ENCODE data around the gene MAGED4B. TPM values are rescaled to one million over a fixed set of nuclear protein-coding genes. Genes with fewer than 3 reads are reported as not detected.
"Not testable (repeated sequence)": the region's sequence is repeated elsewhere in the genome, so short reads cannot be mapped to it uniquely, and the experiment has no call there.

The MAGED4B gene, protein sequence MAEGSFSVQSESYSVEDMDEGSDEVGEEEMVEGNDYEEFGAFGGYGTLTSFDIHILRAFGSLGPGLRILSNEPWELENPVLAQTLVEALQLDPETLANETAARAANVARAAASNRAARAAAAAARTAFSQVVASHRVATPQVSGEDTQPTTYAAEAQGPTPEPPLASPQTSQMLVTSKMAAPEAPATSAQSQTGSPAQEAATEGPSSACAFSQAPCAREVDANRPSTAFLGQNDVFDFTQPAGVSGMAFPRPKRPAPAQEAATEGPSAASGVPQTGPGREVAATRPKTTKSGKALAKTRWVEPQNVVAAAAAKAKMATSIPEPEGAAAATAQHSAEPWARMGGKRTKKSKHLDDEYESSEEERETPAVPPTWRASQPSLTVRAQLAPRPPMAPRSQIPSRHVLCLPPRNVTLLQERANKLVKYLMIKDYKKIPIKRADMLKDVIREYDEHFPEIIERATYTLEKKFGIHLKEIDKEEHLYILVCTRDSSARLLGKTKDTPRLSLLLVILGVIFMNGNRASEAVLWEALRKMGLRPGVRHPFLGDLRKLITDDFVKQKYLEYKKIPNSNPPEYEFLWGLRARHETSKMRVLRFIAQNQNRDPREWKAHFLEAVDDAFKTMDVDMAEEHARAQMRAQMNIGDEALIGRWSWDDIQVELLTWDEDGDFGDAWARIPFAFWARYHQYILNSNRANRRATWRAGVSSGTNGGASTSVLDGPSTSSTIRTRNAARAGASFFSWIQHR
- total RNA-seq: 15.5 and 71.0 TPM in 2 replicates

DNA sequence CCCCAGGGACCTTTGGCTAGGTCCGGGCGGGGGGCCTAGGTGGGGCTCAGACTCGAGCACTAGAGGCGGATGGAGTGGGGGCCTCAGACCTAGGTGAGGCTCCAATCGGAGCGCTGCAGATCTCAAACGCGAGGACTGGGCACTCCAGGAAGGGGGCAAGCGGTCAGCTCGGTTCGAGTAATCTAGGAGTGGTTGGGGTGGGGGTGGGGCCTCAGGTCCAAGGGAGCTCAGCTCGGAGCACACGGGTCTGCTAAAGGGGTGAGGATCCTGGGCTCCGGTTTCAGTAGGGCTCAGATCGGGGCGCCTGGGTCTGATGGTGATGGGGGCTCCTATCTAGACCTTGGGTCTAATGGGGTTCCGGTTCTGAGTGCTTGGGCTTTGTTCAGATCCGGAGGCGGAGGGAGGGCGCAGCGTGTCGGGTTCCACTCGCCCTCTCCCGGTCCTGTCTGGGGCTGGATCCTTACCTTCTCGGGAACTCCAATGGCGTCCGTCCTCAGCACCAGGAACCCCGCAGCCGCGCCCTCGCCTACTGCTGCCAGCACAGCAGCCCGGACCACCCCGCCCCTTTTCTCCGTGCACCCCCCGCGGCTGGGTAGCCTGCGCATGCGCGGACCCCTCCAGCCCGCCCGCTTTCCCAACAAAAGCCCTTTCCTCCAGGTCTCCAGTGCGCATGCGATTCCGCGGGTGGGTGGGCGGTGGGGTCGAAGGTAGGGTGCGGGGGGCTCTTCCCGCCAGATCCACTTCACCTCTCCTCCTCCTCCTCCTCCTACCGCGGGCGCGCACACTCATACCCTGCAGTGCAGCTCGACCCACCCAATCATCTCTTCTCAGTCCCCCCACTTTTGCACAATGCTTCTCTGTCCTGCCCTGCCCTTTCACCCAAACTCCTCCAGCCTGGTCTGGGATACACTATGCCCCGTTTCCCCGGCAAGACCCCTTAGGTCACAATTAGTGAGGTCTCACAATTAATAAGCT, at the start of gene MAGED4B:
Gene MAGED4B (minus strand): TSS at position 518 of the 975 bp plus-strand sequence. CDS start 1,011 bp downstream, outside the sequence.
- DNase-seq (ENCODE audit: low read depth in 2 of 2): not testable (repeated sequence)

GRCh38 chrX:52118262-52118661, 49.3 kb upstream of the MAGED4B start:
- DNase-seq (ENCODE audit: low read depth in 2 of 2): no peak

DNA sequence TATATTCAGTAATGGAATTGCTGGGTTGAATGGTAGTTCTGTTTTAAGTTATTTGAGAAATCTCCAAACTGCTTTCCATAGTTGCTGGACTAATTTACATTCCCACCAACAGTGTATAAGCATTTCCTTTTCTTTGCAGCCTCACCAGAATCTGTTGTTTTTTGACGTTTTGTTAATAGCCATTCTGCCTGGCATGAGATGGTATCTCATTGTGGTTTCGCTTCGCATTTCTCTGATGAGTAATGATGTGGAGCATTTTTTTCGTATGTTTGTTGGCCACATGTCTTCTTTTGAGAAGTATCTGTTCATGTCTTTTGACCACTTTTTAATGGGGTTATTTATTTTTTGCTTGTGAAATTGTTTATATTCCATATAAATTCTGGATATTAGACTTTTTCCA, 13.6 kb upstream of the MAGED4B start:
- DNase-seq (ENCODE audit: low read depth in 2 of 2): no peak

- no peak for DNase-seq (ENCODE audit: low read depth in 2 of 2)
Observed at GRCh38 chrX:52078131-52078530, 9.1 kb upstream of the MAGED4B start.

DNA sequence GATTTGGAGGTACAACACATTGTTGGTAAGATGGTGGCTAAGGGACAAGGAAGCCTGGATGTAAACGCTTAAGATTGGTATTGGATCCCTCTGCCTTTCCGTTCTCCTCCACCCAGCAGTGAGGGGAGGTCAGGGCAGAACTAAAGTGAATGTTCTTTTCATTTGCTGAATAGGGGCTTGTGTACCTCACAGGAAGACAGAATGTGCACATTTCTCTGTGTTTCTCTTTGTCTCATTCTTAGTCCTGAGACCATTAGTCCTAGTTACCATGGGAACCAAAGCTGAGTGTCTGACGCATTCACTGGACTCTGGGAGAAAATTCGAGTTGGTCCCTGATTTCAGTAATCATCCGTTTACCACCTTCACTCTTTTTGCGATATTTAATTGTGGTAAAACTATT, 26.7 kb downstream of the MAGED4B start:
- DNase-seq (ENCODE audit: low read depth in 2 of 2): not testable (repeated sequence)

DNA sequence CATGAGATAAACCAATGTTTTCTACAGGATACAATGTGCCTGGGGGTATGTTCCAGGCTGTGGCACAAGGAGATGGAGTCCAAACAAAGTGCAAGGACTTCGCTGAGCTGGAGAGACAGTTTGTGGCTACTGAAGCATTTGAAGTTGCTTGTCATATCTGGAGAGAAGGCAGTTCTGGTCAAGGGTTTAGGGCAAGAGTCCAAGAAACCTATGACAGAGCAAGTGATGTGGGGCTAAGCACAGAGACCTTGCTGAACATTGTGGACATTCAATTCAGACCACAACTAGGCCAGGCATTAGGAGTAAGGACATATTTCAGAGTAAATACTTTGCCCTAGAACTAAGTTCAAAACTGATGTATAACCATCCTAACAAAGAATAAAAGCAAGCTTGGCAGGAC, 34.8 kb downstream of the MAGED4B start:
- no peak for DNase-seq (ENCODE audit: low read depth in 2 of 2)

GRCh38 chrX:52031371-52031770, 37.6 kb downstream of the MAGED4B start:
- DNase-seq (ENCODE audit: low read depth in 2 of 2): no peak

GRCh38 chrX:52015794-52016193, 53.2 kb downstream of the MAGED4B start:
- no peak for DNase-seq (ENCODE audit: low read depth in 2 of 2)

Other genes starting within 250 kb of the MAGED4B start
- 41.3 and 51.4 TPM in 2 replicates for gene MAGED1, start 175.6 kb downstream of the MAGED4B start, total RNA-seq
- 19.8 and 38.9 TPM in 2 replicates for gene MAGED4, start 115.7 kb upstream of the MAGED4B start, total RNA-seq

Measured in lung microvascular endothelial cell (primary cell).